DND-41 (cell line): ENCODE results near the gene MMP24.

ENCODE experiments used
- EZH2 ChIP-seq: IDR thresholded peaks from 3 replicates; pipeline ENCODE4 v1.6.1; 2012; ENCODE audit warnings: borderline replicate concordance, low read depth, mild to moderate bottlenecking, moderate library complexity, low read length, inconsistent platforms; ENCODE audit not compliant: severe bottlenecking
- TF ChIP-seq, protein P1 (sequence below): IDR thresholded peaks from 2 replicates; pipeline ENCODE4 v1.5.1; 2012; ENCODE audit warnings: borderline replicate concordance, low read length, moderate library complexity, mild to moderate bottlenecking; ENCODE audit not compliant: poor library complexity, severe bottlenecking; ENCODE audit errors: extremely low read depth

- TF ChIP-seq, protein P1, sequence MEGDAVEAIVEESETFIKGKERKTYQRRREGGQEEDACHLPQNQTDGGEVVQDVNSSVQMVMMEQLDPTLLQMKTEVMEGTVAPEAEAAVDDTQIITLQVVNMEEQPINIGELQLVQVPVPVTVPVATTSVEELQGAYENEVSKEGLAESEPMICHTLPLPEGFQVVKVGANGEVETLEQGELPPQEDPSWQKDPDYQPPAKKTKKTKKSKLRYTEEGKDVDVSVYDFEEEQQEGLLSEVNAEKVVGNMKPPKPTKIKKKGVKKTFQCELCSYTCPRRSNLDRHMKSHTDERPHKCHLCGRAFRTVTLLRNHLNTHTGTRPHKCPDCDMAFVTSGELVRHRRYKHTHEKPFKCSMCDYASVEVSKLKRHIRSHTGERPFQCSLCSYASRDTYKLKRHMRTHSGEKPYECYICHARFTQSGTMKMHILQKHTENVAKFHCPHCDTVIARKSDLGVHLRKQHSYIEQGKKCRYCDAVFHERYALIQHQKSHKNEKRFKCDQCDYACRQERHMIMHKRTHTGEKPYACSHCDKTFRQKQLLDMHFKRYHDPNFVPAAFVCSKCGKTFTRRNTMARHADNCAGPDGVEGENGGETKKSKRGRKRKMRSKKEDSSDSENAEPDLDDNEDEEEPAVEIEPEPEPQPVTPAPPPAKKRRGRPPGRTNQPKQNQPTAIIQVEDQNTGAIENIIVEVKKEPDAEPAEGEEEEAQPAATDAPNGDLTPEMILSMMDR: no peak
- TF ChIP-seq EZH2: no peak
These were observed 71.8 kb downstream of the MMP24 start for GRCh38 chr20:35298264-35298663.
